Measurements from ENCODE around the gene DCAF4.

- TF ChIP-seq EZH2 (IDR thresholded peaks at IDR 0.05; ENCODE audit: low read depth) = no peak
- TF ChIP-seq, protein P1, sequence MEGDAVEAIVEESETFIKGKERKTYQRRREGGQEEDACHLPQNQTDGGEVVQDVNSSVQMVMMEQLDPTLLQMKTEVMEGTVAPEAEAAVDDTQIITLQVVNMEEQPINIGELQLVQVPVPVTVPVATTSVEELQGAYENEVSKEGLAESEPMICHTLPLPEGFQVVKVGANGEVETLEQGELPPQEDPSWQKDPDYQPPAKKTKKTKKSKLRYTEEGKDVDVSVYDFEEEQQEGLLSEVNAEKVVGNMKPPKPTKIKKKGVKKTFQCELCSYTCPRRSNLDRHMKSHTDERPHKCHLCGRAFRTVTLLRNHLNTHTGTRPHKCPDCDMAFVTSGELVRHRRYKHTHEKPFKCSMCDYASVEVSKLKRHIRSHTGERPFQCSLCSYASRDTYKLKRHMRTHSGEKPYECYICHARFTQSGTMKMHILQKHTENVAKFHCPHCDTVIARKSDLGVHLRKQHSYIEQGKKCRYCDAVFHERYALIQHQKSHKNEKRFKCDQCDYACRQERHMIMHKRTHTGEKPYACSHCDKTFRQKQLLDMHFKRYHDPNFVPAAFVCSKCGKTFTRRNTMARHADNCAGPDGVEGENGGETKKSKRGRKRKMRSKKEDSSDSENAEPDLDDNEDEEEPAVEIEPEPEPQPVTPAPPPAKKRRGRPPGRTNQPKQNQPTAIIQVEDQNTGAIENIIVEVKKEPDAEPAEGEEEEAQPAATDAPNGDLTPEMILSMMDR (conservative IDR thresholded peaks at IDR 0.05) = no peak
Observed at GRCh38 chr14:72925171-72925759, 999 bp upstream of the DCAF4 start.

Data from PC-9 (cell line).